HG03066 (cell line): ENCODE measurements around the gene MED13L.
"Not testable (repeated sequence)": the region's sequence is repeated elsewhere in the genome, so short reads cannot be mapped to it uniquely, and the experiment has no call there.

Experiments used
- ATAC-seq: cut with Tn5 transposase; IDR thresholded peaks from one replicate; pipeline ENCODE4 v1.9.1; 2021; ENCODE audit warnings: low read depth; ENCODE audit not compliant: unreplicated experiment

The MED13L gene

DNA sequence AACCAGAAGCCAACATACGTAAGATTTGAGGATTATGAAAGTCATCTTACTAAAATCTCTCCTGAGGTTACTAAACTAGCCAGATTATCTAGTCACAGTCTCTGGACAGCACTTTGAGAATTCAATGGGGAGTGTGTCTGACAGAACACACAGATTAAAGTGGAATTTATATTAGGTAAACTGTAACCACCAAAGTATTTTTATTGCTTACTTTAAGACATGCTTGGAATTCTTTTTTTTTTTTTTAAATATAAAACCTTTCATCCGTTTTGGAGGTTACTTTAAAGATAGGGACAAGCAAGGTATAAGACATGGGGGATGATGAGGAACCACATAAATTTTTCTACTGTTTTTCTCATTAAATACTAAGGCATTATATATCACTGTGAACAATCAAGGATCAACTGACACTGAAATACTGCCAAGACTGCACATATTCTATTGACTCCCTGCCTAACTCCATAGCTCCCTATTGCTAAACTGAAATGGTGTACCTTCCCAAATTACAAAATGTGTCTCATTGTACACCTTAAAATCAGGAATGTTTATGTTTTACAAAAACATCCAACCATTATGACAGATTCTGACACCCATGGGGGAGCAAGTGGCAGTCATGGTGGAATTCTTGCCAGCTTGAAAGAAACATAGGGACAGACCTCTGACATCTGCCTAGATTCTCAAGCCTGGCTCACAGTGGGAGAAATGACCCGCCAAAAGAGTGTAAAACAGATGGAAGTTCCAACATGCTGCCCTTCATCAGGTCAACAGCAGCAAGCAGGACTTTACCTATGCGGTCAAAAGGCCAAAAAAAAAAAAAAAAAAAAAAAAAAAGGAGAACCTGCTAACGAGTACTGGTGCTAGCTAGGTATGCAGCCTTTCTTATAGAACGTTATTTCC lies 239.3 kb downstream of the MED13L start:
- no peak for ATAC-seq

DNA sequence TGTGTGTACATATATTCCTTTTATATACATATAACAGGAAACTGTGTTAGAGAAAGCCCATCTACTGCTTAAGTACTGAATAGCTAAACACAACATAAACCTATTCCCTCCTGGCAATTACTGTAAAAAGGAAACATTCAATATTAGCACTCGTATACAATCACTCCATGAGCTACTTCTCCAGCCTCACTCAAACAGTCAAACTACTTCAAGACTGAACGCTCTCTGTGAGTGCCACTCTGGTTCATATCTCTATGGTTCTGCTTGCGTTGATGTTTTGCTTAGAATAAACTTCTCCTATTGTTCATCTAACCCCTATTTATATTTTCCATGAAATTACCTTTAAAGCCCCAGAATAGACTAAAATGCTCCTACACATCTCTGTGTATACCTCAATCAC lies 243.7 kb downstream of the MED13L start:
- no peak for ATAC-seq

DNA sequence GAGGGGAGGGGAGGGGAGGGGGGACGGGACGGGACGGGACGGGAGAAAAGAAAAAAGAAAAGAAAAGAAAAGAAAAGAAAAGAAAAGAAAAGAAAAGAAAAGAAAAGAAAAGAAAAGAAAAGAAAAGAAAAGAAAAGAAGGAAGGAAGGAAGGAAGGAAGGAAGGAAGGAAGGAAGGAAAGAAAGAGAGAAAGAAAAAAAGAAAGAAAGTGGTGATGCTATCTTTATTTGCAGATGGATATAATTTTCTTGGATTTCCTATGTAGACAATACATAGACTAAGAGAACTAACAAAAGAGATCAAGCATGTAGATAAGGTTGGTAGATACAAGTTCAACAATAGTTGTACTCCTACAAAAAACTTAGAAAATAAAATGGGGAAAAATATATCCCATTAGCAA lies 245.9 kb downstream of the MED13L start:
- not testable (repeated sequence) for ATAC-seq

GRCh38 chr12:116028619-116029018 lies 248.9 kb downstream of the MED13L start:
- ATAC-seq: no peak

- ATAC-seq: no peak
These were observed 250.0 kb downstream of the MED13L start for GRCh38 chr12:116027551-116027821.

DNA sequence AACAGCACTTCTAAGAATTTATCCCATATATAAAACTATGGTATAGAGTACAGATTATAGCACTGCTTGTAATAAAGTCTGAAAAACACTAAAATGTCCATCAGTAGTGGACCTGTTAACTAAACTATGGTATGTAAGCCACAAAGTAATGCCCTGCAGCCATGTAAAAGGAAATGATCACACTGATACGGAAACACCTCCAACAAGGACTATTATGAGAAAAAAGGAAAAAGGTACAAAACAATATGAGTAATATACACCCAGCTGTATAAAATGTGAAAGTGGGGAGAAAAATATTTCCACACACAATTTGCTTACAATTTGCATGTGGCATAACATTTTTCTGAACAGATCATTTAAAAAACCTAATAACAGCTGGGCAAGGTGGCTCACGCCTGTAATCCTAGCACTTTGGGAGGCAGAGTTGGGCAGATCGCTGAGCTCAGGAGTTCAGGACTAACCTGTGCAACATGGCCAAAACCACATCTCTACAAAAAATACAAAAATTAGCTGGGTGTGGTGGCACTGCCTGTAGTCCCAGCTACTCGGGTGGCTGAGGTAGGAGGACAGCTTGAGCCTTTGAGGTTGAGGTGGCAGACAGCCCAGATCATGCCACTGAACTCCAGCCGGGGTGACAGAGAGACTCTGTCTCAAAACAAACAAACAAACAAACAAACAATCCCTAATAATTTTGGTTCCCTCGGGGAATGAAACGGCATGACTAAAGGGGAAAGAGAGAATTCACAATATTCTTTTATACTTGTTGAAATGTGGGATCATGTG lies 250.5 kb downstream of the MED13L start:
- no peak for ATAC-seq

GRCh38 chr12:116026346-116026745 lies 251.1 kb downstream of the MED13L start:
- no peak for ATAC-seq

GRCh38 chr12:116024769-116025168 lies 252.7 kb downstream of the MED13L start:
- no peak for ATAC-seq

GRCh38 chr12:116019415-116019814 lies 258.1 kb downstream of the MED13L start:
- no peak for ATAC-seq

DNA sequence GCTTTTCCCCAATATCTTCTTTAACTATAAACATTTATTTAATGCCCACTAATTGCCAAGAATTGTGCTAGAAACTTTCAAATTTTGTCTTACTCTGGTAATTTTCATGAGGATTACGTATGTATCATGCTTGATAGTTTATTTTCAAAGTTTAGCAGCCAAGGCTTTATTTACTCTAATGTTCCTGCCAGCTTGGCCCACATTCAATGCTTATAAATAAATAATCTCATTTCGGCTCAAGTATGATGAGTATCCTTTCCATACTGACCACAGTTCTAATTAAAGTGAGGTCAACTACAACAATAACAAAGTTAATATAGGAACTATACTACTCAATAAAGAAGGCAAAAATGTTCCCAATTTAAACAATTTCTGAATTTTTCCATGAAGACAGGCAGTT lies 259.2 kb downstream of the MED13L start:
- no peak for ATAC-seq

DNA sequence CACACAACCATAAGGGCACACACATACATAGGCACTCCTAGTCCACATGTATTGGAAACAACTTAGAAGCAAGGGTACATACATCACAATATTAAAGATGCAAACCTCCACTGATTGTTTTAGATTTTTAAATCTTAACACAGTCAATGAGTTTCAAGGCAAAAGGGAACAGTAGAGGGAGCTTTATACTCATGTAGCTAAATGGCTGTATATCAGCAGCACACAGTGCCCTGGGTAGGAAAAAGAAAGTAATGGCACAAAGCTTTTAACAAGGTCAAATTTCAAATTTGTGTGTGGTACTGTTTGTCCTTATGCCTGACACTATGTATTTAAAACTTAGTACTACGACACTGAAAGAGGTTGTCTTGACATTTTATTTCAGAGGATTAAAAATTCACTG lies 262.0 kb downstream of the MED13L start:
- no peak for ATAC-seq

DNA sequence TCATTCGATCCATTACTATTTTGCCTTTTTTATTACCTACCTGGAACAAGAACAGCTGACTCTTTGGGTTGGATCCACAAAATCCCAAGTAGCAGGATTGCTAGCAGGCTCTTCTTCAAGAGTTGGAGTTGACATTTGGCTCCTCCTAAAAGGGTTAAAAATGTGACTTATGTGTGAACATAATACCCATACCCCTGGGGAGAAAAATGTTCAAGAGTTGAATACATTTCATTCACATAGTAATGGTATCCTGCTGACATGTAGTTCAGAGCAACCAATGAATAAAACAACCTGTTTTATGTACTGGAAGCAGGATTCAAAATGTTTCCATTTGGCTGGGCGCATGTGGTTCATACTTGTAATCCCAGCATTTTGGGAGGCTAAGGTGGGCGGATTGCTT lies 264.7 kb downstream of the MED13L start:
- ATAC-seq: no peak

- ATAC-seq: no peak
These were observed 266.3 kb downstream of the MED13L start for GRCh38 chr12:116011217-116011616.

- no peak for ATAC-seq
These were observed 267.0 kb downstream of the MED13L start for GRCh38 chr12:116010467-116010866.

- ATAC-seq: no peak
These were observed 267.7 kb downstream of the MED13L start for GRCh38 chr12:116009805-116010204.

DNA sequence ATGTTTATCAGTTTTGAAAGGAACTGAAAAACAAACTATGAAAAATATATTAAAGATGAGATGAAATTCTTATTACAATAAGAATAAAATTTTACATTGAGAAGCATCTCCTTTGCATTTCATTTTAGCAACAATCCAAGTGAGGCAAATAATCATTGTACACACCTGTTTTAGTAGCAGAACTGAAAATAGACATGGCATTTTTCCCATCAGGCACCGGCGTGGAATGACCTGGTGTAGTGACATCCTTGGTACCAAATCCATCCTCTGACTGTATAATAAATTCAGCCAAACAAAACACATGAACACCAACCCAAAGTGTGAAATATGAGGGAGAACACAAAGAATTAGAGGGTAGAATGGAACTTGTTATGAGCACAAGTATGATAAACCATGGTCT lies 271.4 kb downstream of the MED13L start:
- no peak for ATAC-seq

DNA sequence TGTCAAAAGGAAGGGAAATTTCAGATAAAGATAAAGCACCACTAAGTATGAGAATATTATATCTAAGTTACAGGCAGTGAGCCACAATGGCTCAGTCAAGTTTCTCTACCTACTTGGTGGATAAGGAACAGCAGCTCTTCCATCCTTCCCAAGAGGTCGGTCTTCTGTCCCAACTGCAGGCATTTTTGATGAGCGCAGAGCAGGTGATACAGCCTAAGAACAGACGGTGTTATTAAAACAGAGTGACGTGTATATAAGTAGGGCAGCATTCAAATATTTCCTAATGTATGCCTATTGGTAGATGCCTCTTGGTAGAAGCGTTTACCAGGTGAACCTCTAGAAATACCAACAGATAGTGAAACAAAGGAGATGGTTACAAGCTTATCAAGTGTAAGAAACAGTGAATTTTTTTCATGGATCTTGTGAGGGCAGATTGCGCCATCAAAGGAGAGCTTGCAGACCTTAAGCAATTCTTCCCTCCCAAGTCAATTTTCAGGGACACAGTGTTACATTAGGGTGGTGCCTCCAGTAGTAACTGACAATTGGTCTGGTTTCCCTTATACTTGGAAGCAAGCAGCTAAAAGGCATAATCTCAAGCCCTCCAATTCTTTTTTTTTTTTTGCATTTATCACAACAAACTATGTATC lies 274.5 kb downstream of the MED13L start:
- ATAC-seq: no peak

DNA sequence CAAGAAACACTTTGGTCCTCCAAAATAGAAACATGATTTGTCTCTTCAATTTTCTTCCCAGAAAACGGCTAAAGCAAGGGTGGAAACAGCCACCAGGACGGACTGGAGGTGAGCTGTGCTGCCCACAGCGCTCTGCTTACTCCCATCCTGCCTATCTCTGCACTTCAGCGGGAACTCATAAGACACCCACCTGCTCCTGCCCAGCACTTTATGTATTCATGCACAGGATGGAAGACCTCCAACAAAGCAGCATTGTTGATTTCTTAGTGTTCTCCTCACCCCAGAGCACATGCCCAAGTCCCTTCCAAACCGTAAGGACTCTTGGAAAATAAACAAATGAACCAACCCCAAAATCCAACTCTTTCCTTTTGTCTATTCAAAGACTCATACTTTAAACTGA lies 277.2 kb downstream of the MED13L start:
- ATAC-seq: no peak

DNA sequence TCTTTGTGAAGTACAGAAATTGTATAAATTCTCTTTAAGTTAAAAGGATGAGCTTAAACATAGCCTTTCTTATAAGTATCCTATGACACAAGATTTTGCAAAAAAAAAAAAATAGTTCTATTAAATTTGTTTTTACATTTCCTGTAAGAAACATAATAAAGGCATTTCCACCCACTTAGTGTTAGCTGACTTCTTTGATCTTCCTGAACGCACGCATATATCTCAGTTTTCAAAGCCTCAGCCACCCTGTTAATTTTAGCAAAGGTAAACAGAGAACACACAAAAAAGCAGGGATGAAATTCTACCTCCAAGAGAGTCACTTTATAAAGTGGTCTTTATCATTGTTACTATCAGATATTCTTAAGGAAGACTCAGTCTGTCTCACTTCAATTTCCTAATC lies 277.9 kb downstream of the MED13L start:
- ATAC-seq: no peak

DNA sequence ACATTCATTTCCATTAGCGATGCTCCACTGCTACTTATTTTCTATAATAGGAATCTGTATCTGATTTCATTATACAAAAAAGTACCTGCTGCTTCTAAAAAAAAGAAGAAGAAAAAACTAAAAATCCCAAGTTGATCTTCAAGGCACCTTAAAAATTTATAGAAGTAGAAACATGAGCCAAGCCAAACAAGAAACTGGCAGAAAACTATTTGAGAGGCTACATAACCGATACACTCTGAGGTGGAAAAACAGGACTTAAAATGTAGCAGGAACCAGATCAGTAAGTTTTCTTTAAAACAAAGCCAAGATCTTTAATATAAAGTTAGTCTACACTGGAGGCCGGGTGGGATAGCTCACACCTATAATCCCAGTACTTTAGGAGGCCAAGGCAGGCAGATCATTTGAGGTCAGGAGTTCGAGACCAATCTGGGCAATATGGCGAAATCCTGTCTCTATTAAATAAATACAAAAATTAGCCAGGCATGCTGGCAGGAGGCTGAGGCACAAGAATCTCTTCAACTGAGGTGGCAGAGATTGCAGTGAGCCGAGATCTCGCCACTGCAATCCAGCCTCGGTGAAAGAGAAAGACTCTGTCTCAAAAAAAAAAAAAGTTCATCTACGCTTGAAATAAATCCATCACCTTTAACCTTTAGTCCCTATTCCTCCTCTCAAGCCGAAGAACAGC lies 278.6 kb downstream of the MED13L start:
- ATAC-seq: no peak

DNA sequence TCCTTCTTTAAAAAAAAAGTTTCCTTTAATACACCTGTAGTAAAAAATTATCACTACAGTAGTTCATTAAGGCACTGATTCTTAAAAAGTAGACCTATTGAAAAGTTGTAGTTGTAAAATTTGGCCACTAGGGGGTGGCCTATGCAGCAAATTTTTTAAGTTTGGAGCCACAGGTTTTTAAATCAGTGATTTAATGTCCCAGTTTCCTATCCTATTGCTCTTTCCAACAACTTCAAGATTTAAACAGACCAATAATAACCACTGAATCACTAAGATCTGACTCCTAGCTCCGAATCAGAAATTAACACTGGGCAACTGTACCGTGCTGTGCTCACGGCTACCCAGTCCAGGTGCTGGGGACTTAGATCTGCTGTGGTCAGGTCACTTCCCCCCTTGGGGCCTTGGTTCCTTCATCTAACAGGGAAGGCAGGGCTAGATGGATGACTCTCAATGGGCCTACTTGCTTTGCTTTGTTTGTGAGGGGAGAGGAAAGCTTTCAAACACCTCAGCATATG lies 279.3 kb downstream of the MED13L start:
- ATAC-seq: no peak
